Measurements from ENCODE around the gene POU3F3.

GRCh38 chr2:104858006-104858978, 4.4 kb downstream of the POU3F3 start:
- TF ChIP-seq HDAC2 (IDR thresholded peaks at IDR 0.05; ENCODE audit: borderline replicate concordance in 1 of 2, low read depth in 2 of 2, low read length in 2 of 2) (no peak), EZH2 (IDR thresholded peaks at IDR 0.05; ENCODE audit: low read depth, low read length, severe bottlenecking) (no peak), CTCF (IDR thresholded peaks at IDR 0.05; ENCODE audit: control extremely low read depth in 1 of 3, insufficient read depth in 1 of 3, low read depth in 1 of 3, low read length in 3 of 3) (no peak), POLR2A (IDR thresholded peaks at IDR 0.05; ENCODE audit: control extremely low read depth in 1 of 2, low read depth in 2 of 2, low read length in 2 of 2) (no peak), EP300 (IDR thresholded peaks at IDR 0.05; ENCODE audit: borderline replicate concordance in 1 of 2, low read depth in 2 of 2, low read length in 2 of 2) (no peak)
